GM18909 (cell line): ENCODE measurements around the gene CXCL11.
"Not testable (repeated sequence)": the region's sequence is repeated elsewhere in the genome, so short reads cannot be mapped to it uniquely, and the experiment has no call there.

Experiments used
- ATAC-seq: cut with Tn5 transposase; IDR thresholded peaks from one replicate; pipeline ENCODE4 v1.9.1; 2021; ENCODE audit warnings: mild to moderate bottlenecking; ENCODE audit not compliant: unreplicated experiment, poor library complexity

The CXCL11 gene

DNA sequence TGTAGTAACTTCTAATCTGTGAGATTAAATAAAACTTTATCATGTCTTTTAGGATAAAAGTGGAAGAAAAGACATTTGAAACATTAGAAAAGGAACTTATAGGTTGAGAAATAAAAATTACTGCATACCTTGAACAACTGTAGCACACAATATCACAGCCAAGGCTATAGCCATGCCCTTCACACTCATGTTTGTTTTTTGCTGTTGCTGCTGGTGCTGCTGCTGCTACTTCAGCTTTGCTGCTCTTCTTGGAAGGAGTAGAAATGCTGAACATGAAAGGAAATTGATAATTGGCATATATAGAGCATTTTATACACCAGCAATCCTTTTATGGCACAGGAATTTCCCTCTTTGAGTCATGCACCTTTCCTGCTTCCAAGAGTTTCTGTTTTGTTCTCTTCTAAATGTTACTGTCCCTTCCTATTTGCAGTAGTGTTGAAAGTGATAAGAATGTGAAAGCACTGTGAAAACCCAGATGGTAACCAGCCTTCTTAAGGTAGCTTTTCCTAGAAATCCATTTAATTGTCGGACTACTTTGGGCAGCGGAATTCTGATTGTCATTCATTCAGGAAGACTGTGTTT is at the start of gene CXCL11:
TSS of gene CXCL11 (minus strand) at position 272 of the 582 bp plus-strand sequence. CDS start at position 189, 83 bp downstream.
- no peak for ATAC-seq

DNA sequence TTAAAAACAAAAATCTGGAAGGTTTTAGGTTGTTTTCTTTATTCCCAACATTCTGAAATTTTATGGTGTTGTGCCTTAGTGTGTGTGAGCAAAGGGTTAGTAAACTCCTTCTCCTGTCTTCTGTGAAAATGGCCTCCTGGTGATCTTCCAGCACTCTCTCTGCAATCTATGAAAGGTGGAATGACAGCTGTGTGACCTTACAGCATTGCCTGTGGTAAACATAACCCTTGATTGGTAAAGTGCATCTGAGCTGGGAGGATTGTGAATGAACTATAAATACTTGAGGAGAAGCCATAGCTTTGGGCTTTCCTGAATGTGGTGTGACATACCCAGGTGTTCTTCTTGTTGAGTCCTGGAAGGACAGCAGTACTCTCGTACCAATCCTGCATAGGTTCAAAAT is 48.7 kb upstream of the CXCL11 start:
- no peak for ATAC-seq

DNA sequence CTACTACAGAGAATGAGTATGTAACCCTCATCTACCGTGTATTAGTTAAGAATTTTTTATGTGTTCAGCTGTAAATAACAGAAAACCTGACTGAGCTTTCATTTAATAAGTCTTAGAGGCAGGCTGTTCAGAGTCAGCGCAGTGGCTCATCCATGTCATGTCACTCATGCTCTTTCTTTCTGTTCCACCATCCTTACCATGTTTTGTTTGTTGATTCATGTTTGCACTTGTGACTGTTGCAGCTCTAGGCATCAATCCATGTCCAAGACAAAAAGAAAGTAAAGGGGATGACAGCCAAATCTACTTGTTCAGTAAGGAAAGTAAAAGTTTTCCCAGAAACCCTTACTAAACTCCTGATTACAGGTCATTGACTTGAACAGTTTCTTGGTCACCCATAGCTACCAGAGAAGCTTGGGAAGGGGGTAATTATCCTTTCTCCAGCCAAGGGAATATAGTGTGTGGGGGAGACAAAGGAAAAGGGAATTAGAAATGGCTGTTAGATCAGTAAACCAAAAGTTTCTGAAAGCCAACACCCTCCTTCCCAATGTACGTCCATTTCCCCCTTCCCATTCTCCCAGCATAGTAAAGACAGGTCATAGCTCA is 47.6 kb upstream of the CXCL11 start:
- no peak for ATAC-seq

DNA sequence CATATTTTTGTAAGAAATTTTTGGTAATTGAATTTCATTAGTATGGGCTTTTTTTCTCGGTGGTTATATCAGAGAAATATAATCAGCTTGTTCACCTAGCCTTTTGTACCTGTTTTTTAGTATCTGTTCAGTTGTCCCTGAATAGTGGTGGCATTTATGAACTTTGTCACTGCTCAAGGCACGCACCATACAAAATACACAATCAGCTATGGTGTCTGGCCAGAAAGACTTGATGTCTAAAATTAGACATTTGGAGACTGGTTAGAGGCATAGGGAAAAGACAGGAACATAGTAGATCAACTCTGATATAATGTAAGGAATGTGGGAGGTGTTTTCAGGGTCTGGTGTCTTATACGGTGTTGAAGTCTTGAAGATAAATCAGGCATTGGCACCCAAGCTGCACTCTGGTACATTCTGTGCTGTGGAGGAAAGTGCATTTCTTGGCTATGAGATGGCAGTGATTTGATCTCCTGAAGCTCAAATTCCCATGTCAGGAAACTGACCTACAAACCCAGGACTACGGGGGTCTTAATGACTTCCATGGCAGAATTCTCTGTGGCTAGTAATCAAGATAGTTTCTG is 42.3 kb upstream of the CXCL11 start:
- ATAC-seq: no peak

DNA sequence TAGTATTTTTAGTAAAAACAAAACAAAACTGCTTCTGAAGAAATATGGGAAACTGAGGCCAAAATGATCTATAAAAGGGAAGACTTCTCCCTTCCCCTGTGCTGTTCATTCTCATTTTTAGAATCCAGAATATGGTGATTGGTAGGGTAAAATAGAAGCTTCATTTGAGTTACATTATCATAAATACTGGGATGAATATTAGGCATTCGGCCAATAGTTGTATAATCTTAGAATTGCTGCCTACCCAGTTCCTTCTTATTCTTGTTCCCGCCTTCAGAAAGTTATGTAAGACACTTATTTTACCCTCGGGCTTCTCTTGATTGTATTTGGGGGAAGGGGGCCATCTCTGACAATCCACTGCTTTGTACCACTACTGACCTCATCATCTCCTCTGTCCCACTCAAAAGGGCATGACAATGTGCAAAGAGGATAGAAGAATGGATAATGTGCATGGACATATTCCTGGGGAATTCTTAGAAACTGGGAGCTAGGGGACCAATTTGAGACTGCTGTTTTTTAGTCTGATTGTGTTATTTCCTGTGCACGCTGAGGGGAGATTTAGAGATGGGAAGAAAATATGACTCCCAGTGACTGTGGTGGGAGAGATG is 39.2 kb upstream of the CXCL11 start:
- ATAC-seq: no peak

DNA sequence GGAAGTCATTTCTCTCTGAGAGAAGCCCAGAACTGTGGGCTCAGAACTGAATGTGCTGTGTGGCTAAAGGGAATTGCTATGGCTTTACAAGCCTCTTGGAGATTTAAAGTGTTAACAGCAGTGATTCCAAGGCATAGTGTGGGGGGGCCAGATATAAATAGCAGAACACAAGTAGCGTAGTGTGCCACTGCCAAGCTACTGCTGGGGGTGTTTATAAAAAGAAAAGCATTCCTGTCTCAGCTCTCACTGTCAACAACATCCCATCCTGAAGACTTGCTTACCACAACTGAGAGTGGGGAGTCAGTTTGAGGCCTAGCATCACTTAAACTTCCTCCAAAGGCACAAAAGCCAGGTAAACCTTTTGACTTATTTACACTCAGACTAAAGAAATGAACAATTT is 38.6 kb upstream of the CXCL11 start, which contains the start of gene ART3:
TSS of gene ART3 (plus strand) at position 242 of the 400 bp plus-strand sequence. CDS start 1,181 bp downstream, outside the sequence.
- no peak for ATAC-seq

DNA sequence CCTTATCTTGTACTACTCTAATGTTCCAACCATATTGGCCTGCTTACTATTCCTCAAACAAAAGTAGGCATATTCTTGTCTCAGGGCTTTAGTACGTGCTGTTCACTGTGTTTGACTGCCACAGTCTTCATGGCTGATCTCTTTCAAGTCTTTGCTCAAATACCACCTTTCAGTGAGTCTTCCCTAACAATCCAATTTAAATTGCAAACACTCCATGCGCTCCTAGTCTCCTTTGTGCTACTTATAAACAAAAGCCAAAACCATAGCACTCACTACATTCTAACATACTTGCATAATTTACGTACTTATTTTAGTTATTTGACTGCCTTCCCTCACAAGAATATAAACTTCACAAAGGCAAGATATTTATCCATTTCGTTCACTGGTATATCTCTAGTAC is 36.9 kb upstream of the CXCL11 start:
- ATAC-seq: no peak

DNA sequence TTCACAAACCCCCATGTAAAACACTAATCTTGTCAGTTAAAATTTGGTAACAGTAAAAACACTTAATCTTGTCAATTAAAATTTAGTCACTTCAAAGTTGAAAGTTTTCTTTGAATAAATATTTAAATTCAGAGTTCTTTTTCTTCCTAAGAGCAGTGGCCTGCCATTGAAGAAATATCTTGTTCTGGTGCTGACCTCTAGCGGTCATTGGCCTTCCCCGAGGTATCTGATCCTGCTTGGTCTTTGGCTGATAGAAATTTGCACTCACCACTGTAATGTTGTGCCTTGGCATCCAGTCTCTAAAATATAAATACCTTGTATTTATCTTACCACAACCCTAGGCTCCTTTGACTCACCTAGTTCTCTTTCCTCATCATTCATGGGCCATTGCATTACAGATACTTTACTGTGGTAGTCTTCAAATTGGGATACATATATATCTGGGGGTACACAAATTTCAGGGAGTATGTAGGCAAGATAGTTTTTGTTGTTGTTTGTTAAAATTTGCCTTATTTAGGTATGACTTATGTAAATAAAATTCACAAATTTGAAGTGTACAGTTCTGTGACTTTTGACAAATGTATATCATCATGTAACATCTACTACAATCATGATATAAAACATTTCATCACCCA is 31.9 kb upstream of the CXCL11 start:
- ATAC-seq: peak; percentile 68

DNA sequence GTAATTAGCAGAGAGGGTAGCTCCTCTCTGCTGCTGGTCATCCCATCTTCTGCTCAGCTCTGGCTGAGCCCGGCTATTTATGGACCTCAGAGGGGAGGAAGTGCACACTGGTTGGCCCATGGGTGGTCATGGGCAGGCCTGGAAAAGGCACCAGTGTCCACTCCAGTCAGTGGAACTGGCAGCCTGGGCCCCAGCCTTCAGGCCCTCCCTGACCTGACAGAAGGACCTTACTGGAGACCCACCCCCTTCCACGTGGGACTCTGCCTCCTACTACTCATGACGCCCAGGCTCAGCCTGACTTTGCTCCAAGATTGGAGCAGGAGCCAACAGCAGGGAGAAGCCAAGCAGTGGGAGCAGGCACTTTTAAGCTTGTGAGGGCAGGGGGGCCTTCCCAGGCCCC is 30.7 kb upstream of the CXCL11 start:
- no peak for ATAC-seq

DNA sequence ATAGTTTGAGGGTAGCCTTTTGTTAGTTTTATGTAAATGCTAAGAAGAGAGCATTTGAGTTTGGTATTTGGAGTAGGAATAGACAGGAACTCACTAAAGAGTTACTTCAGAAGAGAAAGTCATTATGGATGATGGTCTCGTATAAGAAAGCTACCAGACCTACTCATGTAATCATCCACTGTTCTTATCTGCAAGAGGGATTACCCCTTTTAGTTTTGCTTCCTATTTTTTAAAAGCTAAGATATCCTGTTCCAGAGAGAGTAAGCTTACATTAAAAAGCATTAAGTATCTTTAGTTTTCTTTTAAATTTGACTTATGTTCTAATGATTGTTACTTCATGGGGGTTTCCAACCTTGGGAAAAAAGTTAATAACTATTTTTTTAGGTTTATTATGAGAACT is 26.1 kb upstream of the CXCL11 start:
- ATAC-seq: peak; percentile 72

DNA sequence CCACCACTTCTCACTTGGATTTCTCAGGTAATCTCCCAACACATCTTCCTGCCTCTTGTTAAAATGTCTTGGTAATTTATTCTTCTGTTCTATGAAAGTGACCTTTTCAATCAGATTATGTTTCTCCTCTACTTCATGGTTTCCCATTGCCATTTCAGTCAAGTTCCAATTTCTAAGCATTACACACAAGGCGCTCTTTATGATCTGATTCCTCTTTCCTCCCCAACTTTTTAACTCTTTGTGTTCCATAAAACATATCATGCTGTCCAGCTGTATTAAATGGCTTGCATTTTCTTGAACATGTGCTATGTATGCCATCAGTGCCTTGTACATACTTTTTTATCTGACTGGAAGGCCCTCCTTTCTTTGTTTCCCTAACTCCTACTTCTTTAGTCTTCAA is 25.6 kb upstream of the CXCL11 start:
- ATAC-seq: no peak

DNA sequence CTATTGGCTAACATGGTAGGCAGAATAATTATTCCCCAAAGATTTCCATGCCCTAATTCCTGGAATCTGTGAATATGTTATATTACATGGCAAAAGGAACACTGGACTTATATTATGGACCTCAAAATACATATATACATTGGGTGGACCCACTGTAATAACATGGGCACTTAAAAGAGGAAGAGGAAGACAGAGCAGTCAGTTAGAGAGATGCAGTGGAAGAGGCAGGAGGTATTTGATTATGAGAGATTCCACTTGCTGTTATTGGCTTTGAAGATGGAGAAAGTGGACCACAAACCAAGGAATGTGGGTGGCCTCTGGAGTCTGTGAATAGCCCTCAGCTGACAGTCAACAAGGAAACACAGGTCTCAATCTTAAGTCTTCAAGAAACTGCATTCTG is 24.6 kb upstream of the CXCL11 start:
- no peak for ATAC-seq

DNA sequence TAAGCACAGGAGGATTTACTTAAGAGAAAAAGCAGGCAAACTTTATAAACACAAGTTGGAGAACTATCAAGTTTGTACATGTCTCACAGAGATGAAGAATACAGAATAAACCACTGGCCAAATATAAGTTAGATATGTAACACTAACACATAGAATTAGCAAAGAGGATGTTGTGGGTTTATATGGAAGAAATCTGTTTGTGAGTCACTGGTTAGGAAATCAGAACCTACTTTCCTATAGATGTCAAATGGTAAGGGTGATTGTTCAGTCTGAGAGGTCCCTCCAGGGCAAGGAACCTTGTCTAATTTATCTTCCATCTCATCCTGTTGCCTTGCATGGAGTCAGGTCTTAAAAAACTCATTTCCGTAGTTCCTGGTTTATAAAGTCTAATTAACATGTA is 23.9 kb upstream of the CXCL11 start:
- ATAC-seq: no peak

DNA sequence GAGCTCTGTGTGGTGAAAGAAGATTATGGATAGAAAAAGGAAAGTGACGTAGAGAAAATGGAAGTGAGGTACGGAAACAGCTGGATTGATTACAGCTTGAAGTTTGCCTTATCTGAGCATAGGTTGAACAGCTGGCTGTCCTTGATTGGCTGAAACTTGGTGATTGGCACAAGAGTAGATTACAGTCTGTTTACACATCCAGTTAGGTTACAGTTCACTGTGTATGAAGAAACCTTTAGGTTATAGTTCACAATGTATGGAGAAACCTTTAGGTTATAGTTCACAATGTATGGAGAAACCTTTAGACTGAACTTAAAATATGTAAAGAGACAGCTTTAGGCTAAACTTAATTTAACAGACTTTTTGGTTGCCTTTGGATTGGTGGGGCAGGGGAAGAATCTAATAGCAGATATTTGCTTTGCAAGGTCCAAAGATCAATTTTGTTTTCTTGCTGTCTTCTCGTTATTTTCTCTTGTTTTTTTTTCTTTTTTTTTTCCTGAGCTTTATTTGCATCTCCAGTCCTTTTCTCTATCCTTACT is 23.1 kb upstream of the CXCL11 start:
- ATAC-seq: no peak

DNA sequence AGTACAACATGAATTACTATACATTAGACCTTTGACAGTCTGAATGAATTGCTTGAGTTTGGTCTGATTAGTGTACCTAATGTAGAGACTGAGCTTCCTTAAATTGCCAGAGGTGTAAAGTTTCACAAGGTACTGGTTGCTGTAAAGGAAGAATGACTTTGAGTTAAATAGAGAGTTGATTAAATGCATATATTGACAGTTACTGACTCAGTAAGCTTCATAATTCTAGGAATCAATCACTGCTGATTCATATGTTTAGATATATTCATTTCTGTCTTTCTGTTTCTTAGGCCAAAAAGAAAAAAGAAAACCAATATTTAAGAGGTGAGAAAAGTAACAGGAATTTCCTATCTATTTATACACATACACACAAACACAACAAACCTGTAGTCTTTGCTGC is 22.4 kb upstream of the CXCL11 start:
- peak; percentile 37 for ATAC-seq

DNA sequence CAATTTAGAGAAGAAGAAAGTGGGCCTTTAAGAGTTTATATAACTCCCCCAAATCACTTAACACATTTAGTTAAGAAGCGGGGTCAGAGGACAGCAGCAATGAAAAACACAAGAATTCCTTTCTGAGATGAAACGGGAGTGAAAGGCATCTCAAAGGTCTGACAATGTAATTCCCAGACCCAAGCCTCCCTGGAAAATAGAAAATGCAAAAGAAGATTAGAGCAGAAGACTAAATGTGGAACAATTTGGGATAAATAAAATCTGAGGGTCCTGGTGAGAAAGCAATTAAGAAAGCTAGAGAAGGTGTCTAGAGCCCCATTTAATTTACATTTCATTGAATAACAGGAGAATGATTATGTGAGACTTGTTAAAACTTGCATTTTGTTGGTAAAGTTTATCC is 19.6 kb upstream of the CXCL11 start:
- ATAC-seq: no peak

DNA sequence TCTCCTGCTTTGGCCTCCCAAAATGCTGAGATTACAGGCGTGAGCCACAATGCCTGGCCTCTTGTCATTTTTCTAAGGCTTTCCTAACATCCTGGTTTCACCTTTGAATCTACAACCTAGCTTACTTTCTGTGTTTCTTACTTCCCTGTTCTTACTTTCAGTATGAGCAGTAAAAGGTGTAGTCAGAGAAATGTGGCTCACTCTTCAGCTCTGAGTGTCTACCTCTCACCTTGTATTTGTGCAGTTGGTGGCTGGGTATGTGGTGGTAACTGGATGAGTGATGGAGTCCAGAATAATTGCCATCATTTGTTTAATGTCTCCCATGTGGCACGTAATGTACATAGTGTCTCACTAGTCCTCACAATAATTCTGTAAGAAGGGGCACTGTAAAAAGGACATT is 19.1 kb upstream of the CXCL11 start:
- peak; percentile 98 for ATAC-seq

DNA sequence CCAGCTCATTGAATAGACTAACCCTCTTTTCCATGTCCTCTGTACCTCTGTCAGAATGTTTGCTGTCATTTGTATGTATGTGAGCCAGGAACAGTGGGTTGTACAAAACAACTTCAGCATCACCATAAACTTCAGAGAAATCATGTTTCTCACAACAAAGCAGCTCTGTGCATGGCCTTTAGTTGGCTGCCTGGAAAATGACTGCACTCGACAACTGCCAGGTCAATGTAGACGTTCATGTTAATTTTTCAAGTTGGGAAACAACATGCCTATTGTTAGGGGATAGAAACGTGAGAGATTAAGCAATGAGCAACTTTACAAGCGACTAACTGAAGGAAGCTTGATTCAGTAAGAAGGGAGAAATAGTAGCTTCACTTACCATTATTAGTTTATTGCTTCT is 17.9 kb upstream of the CXCL11 start:
- no peak for ATAC-seq

DNA sequence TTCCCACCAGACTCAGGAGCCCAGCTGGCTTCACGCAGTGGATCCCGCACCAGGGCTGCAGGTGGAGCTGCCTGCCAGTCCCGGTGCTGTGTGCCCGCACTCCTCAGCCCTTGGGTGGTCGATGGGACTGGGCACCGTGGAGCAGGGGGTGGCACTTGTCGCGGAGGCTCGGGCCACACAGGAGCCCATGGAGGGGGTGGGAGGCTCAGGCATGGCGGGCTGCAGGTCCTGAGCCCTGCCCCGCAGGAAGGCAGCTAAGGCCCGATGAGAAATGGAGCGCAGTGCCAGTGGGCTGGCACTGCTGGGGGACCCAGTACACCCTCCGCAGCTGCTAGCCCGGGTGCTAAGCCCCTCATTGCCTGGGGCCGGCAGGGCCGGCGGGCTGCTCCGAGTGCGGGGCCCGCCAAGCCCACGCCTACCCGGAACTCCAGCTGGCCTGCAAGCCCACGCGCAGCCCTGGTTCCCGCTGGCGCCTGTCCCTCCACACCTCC is 14.7 kb upstream of the CXCL11 start:
- ATAC-seq: not testable (repeated sequence)

DNA sequence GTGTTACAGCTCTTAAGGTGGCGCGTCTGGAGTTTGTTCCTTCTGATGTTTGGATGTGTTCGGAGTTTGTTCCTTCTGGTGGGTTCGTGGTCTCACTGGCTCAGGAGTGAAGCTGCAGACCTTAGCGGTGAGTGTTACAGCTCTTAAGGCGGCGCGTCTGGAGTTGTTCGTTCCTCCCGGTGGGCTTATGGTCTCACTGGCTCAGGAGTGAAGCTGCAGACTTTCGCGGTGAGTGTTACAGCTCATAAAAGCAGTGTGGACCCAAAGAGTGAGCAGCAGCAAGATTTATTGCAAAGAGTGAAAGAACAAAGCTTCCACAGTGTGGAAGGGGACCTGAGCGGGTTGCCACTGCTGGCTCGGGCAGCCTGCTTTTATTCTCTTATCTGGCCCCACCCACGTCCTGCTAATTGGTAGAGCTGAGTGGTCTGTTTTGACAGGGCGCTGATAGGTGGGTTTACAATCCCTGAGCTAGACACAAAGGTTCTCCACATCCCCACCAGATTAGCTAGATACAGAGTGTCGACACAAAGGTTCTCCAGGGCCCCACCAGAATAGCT is 14.1 kb upstream of the CXCL11 start:
- ATAC-seq: not testable (repeated sequence)
